NCI-H69 (cell line): Measurements from ENCODE around the gene NT5M.
A peak's percentile ranks its signal among the peaks of the same experiment; 100 is the strongest.

ENCODE experiments used
- DNase-seq: peaks from one replicate; lab custom pipeline; 2025; lab: John Stamatoyannopoulos, UW

Gene NT5M

DNA sequence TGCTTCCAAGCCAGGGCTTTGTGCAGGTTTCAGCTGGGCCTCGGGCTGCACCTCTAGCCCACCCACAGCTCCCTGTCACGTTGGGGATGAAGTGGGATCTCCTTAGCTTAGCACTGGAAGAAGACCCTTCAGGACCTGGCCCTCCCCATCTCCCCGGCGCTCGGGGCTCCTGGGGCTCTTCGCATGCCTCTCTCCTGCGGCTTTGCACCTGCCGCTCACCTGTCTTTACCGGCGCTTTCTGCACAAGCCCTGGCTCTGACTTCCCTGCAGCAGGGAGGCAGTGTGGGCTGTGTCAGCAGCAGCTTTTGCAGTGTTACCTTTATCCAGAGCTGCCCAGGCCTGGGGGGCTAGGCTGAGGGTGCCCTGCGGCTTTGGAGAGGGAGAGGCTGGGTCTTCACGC, 52.3 kb downstream of the NT5M start:
- peak; percentile 43 for DNase-seq

DNA sequence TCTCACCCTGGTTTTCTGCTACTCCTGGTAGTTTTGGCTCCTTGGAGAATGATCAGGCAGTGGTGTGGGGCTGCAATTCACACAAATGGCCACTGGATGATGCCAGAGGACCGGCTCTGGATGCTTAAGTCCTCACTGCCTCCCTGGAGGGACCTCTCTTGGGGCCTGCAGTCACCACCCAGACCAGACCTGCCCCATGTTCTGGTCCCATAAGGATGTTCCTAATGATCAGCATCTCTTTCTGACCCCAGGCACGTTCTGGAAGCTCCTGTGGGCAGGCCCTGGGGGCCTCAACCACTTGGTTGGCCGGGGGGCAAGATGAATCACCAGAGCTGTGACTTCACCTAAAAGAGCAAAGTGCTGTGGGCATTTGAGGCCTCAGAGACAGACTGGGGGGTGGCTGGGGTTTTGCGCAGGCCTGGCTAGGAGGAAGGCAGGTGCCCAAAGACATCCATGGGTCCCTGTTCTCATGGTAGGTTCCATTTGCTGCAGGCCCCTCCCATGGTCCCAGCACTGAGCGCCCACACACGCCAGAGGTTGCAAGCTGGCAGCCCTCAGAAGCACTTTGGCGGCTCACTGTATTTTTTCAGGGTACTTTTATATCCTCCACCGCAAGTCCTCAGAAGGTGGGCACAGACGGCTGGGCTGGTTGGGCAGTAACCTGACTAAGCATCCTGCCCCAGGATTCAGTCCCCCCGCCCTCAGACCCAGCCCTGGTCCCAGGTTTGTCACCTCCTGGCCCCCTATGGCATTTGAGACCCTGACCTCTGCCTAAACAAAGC, 53.2 kb downstream of the NT5M start:
- DNase-seq: peak; percentile 78

- no peak for DNase-seq
Measured at GRCh38 chr17:17356931-17357270, 53.7 kb downstream of the NT5M start.

DNA sequence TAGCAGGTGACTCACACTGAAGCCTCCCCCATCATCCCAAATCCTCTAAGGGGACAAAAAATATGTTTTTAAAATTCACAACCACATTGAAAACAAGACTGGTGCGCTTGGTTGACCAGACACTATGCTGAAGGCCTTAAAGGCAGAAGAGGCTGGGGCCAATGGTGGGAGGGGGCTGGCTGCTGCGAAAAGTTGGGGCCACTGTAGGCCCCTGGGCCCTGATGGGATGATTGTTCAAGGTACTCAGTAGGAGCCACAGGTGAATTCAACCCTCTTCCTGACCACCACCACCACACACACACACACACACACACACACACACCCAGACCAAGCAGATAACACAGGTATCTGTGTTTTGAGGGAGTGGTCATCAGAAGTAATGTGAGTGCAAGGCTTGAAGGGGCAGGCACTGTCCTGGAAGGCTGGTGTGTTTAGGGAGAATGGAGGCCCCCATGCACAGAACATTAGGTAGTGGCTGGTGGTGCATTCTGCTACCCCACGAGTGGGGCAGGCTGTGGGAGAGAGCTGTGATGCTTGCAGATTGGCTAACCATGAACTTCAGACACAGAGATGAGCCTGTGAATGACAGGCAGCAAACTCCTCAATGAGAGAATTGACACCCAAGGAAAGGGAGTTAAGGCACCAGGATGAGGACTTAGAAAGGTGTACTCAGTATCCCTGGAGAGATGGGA, 55.0 kb downstream of the NT5M start:
- DNase-seq: no peak

DNA sequence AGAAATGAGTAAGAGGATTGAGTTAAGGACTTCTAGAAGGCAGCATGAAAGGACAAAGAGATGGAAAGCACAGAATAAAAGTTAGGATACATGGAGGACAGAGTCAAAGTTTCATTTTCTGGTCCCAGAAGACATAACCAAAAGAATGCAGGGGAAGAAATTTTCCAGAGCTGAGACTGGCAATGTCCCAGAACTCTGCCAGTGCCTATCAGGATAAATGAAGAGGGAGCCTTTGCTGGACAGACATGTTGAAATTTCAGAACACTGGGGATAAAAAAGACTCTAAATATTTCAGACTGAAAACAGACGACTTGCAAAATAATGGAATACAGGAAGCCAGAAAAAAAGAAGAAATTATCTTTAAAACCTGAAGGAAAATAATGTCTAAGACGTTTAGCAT, 55.7 kb downstream of the NT5M start:
- DNase-seq: no peak

DNA sequence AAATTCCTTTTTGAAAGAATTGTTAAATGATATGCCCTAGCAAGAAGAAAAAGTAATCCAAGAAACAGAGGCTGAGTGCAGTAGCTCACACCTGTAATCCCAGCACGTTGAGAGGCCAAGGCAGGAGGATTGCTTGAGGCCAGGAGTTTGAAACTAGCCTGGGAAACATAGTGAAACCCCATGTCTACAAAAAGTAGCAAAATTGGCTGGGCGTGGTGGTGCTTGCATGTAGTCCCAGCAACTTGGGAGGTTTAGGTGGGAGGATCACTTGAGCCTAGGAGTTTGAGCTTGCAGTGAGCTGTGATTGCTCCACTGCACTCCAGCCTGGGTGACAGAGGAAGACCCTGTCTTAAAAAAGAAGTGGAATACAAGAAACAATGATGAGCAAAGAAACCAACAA, 56.1 kb downstream of the NT5M start:
- no peak for DNase-seq

- no peak for DNase-seq
Measured at GRCh38 chr17:17360087-17360730, 57.0 kb downstream of the NT5M start.

DNA sequence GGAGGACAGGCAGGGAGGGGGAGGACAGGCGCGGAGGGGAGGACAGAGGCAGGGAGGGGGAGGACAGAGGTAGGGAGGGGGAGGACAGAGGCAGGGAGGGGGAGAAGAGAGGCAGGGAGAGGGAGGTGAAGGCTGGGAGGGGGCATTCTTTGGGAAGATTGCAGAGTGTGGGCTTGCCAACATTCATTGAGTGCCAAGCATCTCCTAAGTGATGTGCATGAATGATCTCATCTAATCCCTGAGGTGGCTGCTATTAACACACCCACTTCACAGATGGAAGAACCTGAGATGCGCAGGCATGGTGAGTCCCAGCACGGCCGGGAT, 58.3 kb downstream of the NT5M start:
- DNase-seq: no peak

DNA sequence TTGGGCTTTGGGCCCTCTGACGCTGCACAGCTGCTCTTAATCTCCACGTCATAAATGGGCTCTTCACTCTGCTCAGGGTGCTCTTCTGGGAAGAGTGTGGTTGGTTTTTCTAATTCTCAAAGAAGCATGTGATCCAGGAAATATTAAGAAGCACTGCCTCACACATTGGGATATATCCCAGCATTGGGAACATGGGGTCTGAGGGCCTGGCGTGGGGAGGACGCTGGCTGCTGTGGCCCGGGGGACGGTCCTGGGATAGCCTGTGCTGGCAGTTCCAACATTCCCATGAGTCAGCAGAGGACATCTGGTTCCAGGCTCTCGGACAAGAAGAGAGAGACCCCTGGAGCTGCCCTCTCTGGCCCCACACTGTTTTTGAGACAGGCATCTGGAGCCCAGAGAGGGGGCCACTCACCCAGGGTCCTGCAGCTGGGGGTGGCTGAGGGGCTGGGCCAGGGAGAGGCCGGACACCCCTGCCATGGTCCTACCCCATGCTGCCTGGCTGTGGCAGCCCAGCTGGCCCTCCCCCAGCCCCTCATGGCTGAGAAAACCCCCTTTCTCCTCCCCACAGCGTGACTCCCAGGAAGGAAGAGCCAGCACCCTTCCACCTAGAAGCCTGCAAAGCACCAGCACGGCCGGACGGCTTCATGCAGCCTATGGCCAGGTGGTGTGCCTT, 58.8 kb downstream of the NT5M start:
- DNase-seq: no peak

DNA sequence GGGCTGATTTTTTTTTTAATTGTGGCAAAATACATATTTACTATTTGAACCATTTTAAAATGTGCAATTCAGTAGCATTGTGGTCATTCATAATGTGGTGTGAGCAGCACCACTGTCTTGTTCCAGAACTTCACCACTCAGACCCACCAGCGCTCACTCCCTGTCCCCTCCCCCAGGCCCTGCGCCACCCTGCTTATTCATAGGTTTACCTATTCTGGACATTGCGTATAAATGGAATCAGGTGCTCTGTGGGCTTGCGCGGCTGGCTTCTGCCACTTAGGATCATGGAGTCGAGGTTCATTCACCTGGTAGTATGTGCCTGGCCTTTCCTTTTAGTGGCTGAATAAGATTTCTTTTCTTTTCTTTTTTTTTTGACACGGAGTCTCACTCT, 59.4 kb downstream of the NT5M start:
- no peak for DNase-seq

- peak; percentile 52 for DNase-seq
Measured at GRCh38 chr17:17363638-17364337, 60.6 kb downstream of the NT5M start.

GRCh38 chr17:17364338-17364667, 61.1 kb downstream of the NT5M start:
- DNase-seq: no peak

DNA sequence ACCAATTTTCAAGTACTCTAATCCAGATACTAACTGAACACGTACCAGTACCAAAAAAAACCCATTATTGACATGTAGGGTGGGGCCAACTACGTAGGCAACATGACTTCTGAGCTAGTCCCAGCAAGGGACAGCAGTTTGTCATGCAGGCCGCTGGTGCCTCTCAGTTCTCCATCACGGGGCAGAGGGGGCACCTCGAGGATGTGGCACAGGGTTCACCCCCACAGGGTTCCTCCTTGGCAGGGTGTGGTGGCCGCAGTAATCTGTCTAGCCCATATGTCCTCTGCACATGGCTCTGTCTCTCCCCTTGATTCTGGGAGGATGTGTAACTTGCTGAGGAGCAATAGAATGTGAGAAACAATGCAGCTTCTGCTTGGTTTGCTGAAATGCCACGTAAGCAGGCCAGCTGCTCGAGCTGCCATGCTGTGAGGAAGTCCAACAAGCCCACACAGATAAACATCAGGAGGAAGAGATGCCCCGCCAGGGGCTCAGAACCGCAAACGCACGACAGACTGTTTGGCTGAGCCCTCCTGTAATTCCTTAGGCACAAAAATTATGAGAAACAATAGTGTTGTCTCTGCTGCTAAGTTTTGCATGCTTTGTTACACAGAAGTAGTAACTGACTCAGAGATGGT, 62.4 kb downstream of the NT5M start:
- no peak for DNase-seq

DNA sequence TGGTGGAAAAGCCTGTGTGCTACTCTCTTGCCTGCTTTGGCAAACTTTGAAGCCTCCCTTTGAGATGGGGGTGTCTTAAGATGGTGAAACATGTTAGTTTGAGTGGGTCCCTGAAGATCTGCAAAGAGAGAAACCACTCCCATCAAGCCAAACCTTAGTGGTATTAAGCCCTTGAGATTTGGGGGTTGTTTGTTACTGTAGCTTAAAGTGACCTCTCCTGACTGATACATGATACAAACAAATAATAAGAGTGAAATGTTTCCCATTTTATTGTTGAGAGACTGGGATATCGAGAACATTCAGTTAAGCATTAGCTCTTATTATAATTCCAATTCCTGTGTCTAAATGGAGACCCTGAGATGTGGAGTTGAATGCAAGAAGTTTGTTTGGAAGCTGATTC, 63.1 kb downstream of the NT5M start:
- no peak for DNase-seq

DNA sequence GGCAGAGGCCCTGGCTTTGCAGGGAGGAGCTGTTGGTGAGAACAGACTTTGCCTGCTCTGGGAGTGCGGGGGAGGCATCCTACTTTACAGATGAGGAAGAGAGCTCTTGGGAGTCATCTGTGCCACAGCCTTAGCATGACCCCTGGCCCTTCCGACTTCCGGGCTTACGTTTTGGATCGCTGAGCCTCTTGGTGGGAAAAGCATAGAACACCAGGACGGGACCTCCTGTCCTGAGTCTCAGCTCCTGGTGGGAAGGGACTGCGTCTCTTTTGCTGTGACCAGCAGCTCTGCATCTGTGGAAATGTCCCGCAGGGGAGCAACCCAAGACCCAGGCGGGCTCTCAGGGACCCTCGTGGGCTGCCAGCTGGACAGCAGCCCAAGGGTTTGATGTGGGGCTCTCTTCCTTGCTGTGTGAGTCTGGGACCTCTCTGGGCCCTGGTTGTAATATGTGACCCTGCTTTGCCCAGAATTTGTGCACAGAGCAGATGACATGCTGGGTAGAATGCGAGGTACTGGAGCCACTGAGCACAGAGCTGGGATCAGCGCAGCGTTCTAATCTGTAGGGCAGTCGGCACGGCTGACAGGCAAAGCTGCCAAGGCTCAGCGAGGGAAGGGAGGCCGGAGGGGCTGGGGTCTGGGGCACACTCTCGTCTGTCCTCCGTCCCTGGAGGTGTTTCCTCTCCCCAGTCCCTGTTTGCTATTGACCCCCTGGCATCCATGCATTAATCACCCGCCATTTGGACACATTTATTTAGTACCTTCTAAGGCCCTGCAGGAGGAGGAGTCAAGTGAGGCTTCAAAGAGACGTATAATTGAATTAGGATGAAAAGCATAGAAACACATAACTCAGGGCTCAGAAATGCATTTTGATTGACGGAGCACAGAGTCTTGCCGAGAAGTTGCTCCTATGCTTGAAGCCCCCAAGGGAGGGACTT, 64.0 kb downstream of the NT5M start:
- no peak for DNase-seq

DNA sequence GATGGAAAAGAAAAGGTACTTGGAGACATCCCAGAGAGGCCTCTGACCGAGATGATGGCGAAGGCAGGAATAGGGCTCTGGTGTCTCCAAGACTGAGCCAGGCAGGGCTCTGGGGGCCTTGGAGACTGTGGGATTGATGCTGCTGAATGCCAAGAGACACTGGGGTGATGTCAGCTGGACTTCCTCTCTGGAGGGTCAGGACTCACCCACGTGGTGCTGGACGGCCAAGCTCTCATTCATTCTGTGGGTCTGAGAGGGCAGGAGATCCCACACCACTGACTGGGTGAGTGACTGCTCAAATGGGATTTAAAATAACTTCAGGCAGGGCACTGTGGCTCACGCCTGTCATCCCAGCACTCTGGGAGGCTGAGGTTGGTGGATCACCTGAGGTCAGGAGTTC, 64.8 kb downstream of the NT5M start:
- no peak for DNase-seq

DNA sequence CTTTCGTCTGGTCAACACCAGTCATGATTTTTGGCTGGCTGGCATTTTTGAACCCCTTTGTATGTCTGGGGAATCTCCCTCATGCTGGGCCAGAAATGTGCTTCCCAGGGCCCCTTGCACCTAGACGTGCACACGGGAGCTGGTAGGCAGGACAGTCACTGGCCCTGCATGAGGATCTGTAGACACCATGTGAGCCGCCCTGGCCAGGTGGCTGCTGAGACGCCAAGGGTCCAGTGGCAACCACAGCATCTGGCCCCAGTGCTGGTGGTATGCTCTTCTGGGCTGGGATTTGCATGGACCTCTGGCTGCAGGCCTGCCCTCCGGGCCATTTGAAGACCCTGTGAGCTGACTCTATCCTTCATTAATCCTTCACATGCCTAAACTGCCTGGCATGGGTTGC, 67.5 kb downstream of the NT5M start:
- DNase-seq: no peak

GRCh38 chr17:17372856-17373520, 69.8 kb downstream of the NT5M start:
- DNase-seq: no peak

DNA sequence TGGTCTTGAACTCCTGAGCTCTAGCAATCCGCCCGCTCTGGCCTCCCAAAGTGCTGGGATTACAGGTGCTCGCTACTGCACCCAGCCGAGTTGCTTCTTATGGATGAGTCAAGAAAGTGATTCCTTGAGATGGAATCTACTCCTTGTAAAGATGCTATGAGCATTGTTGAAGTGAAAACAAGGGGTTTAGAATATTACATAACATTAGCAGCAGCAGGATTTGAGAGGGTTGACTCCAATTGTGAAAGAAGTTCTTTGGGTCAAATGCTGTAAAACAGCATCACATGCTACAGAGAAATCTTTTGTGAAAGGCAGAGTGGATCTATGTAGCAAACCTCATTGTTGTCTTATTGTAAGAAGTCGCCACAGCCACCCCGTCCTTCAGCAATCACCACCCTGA, 72.7 kb downstream of the NT5M start:
- DNase-seq: no peak

DNA sequence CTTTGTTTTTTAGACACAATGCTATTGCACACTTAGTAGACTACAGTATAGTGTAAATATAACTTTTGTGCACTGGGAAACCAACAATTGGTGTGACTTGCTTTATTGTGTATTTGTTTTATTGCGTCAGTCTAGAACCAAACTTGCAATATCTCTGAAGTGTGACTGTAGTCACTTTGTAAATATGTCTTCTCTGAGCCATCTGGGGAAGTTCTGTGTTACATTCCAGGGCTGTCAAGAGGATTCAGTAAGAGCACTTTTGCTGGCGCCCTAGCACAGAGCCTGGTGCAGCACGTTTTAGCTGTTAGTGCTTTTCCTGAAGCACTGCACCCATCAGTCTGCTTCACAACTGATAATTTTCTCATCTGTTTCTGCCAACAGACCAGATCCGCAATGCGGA, 73.2 kb downstream of the NT5M start:
- DNase-seq: no peak
